Fibroblast of pulmonary artery (primary cell): ENCODE measurements around the gene ENGASE.

ENCODE experiments used
- DNase-seq: peaks from one replicate; pipeline ENCODE4 v3.0.0-alpha.2; 2010; ENCODE audit warnings: low read depth
- H3K4me3 ChIP-seq: replicated peaks from 2 replicates; pipeline ENCODE4 v1.5.1; 2011; ENCODE audit warnings: low read depth, mild to moderate bottlenecking, control low read depth, low read length, moderate library complexity
- CTCF ChIP-seq: IDR thresholded peaks from 2 replicates; pipeline ENCODE4 v1.5.1; 2011; ENCODE audit warnings: mild to moderate bottlenecking, control low read depth, low read length, inconsistent platforms; ENCODE audit errors: missing control alignments

The ENGASE gene

GRCh38 chr17:79075446-79075750, 774 bp downstream of the ENGASE start:
- no peak for DNase-seq
- peak overlapping the region; percentile 66 for H3K4me3 ChIP-seq
- TF ChIP-seq CTCF, result no peak

- H3K4me3 ChIP-seq, result peak overlapping the region; percentile 66
- no peak for TF ChIP-seq CTCF
- no peak for DNase-seq
Observed at GRCh38 chr17:79075861-79076406, 1.3 kb downstream of the ENGASE start.

GRCh38 chr17:79077587-79077986, 3.0 kb downstream of the ENGASE start:
- H3K4me3 ChIP-seq, result no peak overlapping the region
- no peak for DNase-seq
- no peak for TF ChIP-seq CTCF

GRCh38 chr17:79078476-79079190, 4.0 kb downstream of the ENGASE start:
- TF ChIP-seq CTCF, result no peak
- no peak overlapping the region for H3K4me3 ChIP-seq
- DNase-seq, result no peak

GRCh38 chr17:79079421-79080200, 5.0 kb downstream of the ENGASE start:
- no peak for DNase-seq
- no peak overlapping the region for H3K4me3 ChIP-seq
- no peak for TF ChIP-seq CTCF

GRCh38 chr17:79080349-79080748, 5.7 kb downstream of the ENGASE start:
- TF ChIP-seq CTCF, result no peak
- no peak for DNase-seq
- H3K4me3 ChIP-seq, result no peak overlapping the region
